Small intestine (tissue), 7 donors: ENCODE measurements around the gene TTC9. TPM values are rescaled to one million over a fixed set of nuclear protein-coding genes. Genes with fewer than 3 reads are reported as not detected.

Experiments used
- DNase-seq, 2 donors: peaks; one replicate each; pipeline versions ENCODE4 v3.0.0 to v3.0.0-alpha.2; 2013
- FAIRE-seq: peaks from 2 replicates; lab custom pipeline; 2012; peaks lifted over from hg19 to GRCh38; lab: Jason Lieb, UNC
- H3K27ac ChIP-seq, 3 donors: one replicate each; pipeline ENCODE4 v1.5.1; 2013; ENCODE audit warnings: low read length in 2 of 3, mild to moderate bottlenecking in 2 of 3, control low read depth in 1 of 3, inconsistent platforms in 1 of 3, low read depth in 1 of 3, moderate library complexity in 1 of 3
- H3K27me3 ChIP-seq, 3 donors: one replicate each; pipeline ENCODE4 v1.6.1; 2013; ENCODE audit warnings: low read length in 3 of 3, inconsistent platforms in 1 of 3; ENCODE audit not compliant: control insufficient read depth in 3 of 3, insufficient read depth in 3 of 3
- H3K36me3 ChIP-seq, 3 donors: one replicate each; pipeline ENCODE4 v1.6.1; 2013; ENCODE audit warnings: low read length in 3 of 3, inconsistent platforms in 1 of 3, low read depth in 1 of 3, mild to moderate bottlenecking in 1 of 3, moderate library complexity in 1 of 3; ENCODE audit not compliant: control insufficient read depth in 3 of 3, insufficient read depth in 2 of 3
- H3K4me1 ChIP-seq, 3 donors: one replicate each; pipeline ENCODE4 v1.6.1; 2013; ENCODE audit warnings: low read length in 2 of 3, inconsistent platforms in 1 of 3, low read depth in 1 of 3, mild to moderate bottlenecking in 1 of 3, moderate library complexity in 1 of 3; ENCODE audit not compliant: control insufficient read depth in 3 of 3, insufficient read depth in 2 of 3
- H3K4me3 ChIP-seq, 3 donors: one replicate each; pipeline ENCODE4 v1.5.1; 2013; ENCODE audit warnings: low read length in 3 of 3, control low read depth in 1 of 3, inconsistent platforms in 1 of 3, low read depth in 1 of 3, mild to moderate bottlenecking in 1 of 3, moderate library complexity in 1 of 3
- H3K9me3 ChIP-seq, 2 donors: one replicate each; pipeline ENCODE4 v1.6.1; 2013; ENCODE audit warnings: low read depth in 1 of 2, low read length in 1 of 2; ENCODE audit not compliant: control insufficient read depth in 2 of 2, insufficient read depth in 1 of 2
- WGBS, 3 donors: extraction: QIAGEN DNeasy Blood & Tissue Kit; methylation state at CpG; one replicate each; pipeline ENCODE4 v1.1.7; 2013; 5-methylcytosine and 5-hydroxymethylcytosine counted together
- polyA plus RNA-seq, 4 donors: library from polyadenylated mRNA; stranded (reverse) in 3 of 4; unstranded in 1 of 4; fragments of 200-250 nt in 3 of 4; fragments of 120-200 nt in 1 of 4; gene quantifications; one replicate each; pipeline versions ENCODE4 v1.2.1 to v1.2.3, GENCODE V29; 2013
- donor health status: healthy with polysubstance abuse.
- donor health status: control.
- donor health status: control.
- donor health status: Bipolar disorder and iron deficiency.
- donor health status: healthy.

The TTC9 gene
- polyA plus RNA-seq, 4 donors: 0.22 to 2.0 (median 0.77) TPM

GRCh38 chr14:70651522-70651921, 9.8 kb downstream of the TTC9 start:
- WGBS, 3 donors: 79 to 95% (median 91%) methylated on average over 5 of the region's 5 CpGs
- no peak for FAIRE-seq
- H3K36me3 ChIP-seq: no peaks in the 10 kb centered on the region
- no peak for DNase-seq
- H3K4me1 ChIP-seq: peaks cover 0 to 6% (median 0%) of the 10 kb centered on the region in 3 donors
- H3K27ac ChIP-seq: no peak overlapping the region
- no peaks in the 10 kb centered on the region for H3K9me3 ChIP-seq
- no peaks in the 10 kb centered on the region for H3K27me3 ChIP-seq
- no peak overlapping the region for H3K4me3 ChIP-seq

GRCh38 chr14:70652871-70653270, 11.2 kb downstream of the TTC9 start:
- H3K36me3 ChIP-seq: no peaks in the 10 kb centered on the region
- no peaks in the 10 kb centered on the region for H3K27me3 ChIP-seq
- H3K9me3 ChIP-seq: no peaks in the 10 kb centered on the region
- FAIRE-seq (no peak), DNase-seq (no peak)
- H3K27ac ChIP-seq: no peak overlapping the region
- no peak overlapping the region for H3K4me3 ChIP-seq
- peaks cover 0 to 6% (median 0%) of the 10 kb centered on the region in 3 donors for H3K4me1 ChIP-seq

- WGBS, 3 donors: 42 to 59% (median 58%) methylated on average over 3 of the region's 3 CpGs
- DNase-seq (no peak), FAIRE-seq (no peak)
- no peaks in the 10 kb centered on the region for H3K27me3 ChIP-seq
- peak overlapping the region in 1 of 3 donors; percentile 12 for H3K27ac ChIP-seq
- H3K9me3 ChIP-seq: no peaks in the 10 kb centered on the region
- H3K36me3 ChIP-seq: no peaks in the 10 kb centered on the region
- no peak overlapping the region for H3K4me3 ChIP-seq
- peaks cover 0 to 6% (median 0%) of the 10 kb centered on the region in 3 donors for H3K4me1 ChIP-seq
Measured at GRCh38 chr14:70653662-70654061, 11.9 kb downstream of the TTC9 start.

GRCh38 chr14:70654632-70655031, 12.9 kb downstream of the TTC9 start:
- no peak for DNase-seq
- no peaks in the 10 kb centered on the region for H3K27me3 ChIP-seq
- WGBS, 3 donors: 77 to 89% (median 86%) methylated on average over 6 of the region's 6 CpGs
- peaks cover 0 to 6% (median 0%) of the 10 kb centered on the region in 3 donors for H3K4me1 ChIP-seq
- FAIRE-seq: no peak
- H3K27ac ChIP-seq: peak overlapping the region in 1 of 3 donors; percentile 73
- H3K9me3 ChIP-seq: no peaks in the 10 kb centered on the region
- no peaks in the 10 kb centered on the region for H3K36me3 ChIP-seq
- no peak overlapping the region for H3K4me3 ChIP-seq

GRCh38 chr14:70655110-70655826, 13.6 kb downstream of the TTC9 start:
- no peak for FAIRE-seq
- peak overlapping the region in 1 of 3 donors; percentile 73 for H3K27ac ChIP-seq

GRCh38 chr14:70658899-70659298, 17.2 kb downstream of the TTC9 start:
- Histone ChIP-seq H3K4me1 (peaks cover 0 to 3% (median 0%) of the 10 kb centered on the region in 3 donors), H3K27ac (no peak overlapping the region), H3K4me3 (no peak overlapping the region), H3K27me3 (no peaks in the 10 kb centered on the region), H3K9me3 (no peaks in the 10 kb centered on the region), H3K36me3 (no peaks in the 10 kb centered on the region)
- DNase-seq: no peak
- 55 to 73% (median 68%) methylated on average over 4 of the region's 4 CpGs for WGBS, 3 donors
- no peak for FAIRE-seq

More at GRCh38 chr14:70655110-70655826, 13.6 kb downstream of the TTC9 start:
- Histone ChIP-seq H3K36me3 (no peaks in the 10 kb centered on the region), H3K9me3 (no peaks in the 10 kb centered on the region), H3K27me3 (no peaks in the 10 kb centered on the region), H3K4me3 (no peak overlapping the region), H3K4me1 (peaks cover 0 to 6% (median 0%) of the 10 kb centered on the region in 3 donors)
- WGBS, 3 donors: 66 to 88% (median 69%) methylated on average over 19 of the region's 19 CpGs
- DNase-seq: peak in 1 of 2 donors; percentile 60

GRCh38 chr14:70660967-70661893, 19.5 kb downstream of the TTC9 start:
- Histone ChIP-seq H3K9me3 (no peaks in the 10 kb centered on the region), H3K36me3 (no peaks in the 10 kb centered on the region), H3K27me3 (no peaks in the 10 kb centered on the region), H3K4me1 (peaks cover 0 to 8% (median 4%) of the 10 kb centered on the region in 3 donors), H3K4me3 (no peak overlapping the region), H3K27ac (peak overlapping the region in 1 of 3 donors; percentile 39)
- 34 to 59% (median 48%) methylated on average over 13 of the region's 13 CpGs for WGBS, 3 donors
- FAIRE-seq (no peak), DNase-seq (peak in 1 of 2 donors; percentile 59)

- no peaks in the 10 kb centered on the region for H3K27me3 ChIP-seq
- DNase-seq (no peak), FAIRE-seq (no peak)
- H3K4me1 ChIP-seq: peaks cover 0 to 9% (median 5%) of the 10 kb centered on the region in 3 donors
- H3K36me3 ChIP-seq: no peaks in the 10 kb centered on the region
- H3K9me3 ChIP-seq: no peaks in the 10 kb centered on the region
- no peak overlapping the region for H3K4me3 ChIP-seq
- H3K27ac ChIP-seq: no peak overlapping the region
Measured at GRCh38 chr14:70662080-70662479, 20.4 kb downstream of the TTC9 start.
